ENCODE measurements around the gene TPM3. TPM values are rescaled to one million over a fixed set of nuclear protein-coding genes. Genes with fewer than 3 reads are reported as not detected.

TPM3 gene
- total RNA-seq, 2 experiments from 2014 or later = 654 to 664 TPM

DNA sequence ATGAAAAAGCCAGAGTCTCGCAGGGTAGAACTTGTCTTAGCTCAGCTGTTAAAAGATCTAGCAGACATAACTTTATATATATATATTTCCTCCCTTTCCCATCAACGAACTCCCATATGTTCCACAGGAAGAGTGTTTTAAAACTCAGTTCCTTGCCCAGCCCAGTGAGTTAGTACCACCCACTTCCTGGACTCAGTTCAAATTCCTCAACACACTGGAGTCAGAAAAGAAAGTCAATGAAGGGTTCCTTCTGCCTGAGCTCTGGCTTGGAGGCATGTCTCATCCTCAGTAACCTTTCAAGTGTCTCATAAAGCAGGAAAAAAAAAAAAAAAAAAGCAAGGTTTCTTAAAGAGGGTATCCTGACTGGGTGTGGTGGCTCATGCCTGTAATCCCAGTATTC lies 15.6 kb downstream of the TPM3 start:
- Mint-ChIP-seq H3K36me3 (peaks cover 54% of the 10 kb centered on the region), H3K4me1 (peaks cover 56% of the 10 kb centered on the region), H3K27ac (peak overlapping the region; percentile 75), H3K4me3 (peak overlapping the region; percentile 56), H3K9me3 (no peaks in the 10 kb centered on the region), H3K27me3 (no peaks in the 10 kb centered on the region)
- POLR2A ChIA-PET = interaction anchor here (1.2 to 5.6 kb wide), 2 partner anchors 10 to 18 kb away, joined by 4 to 28 read pairs; no protein-coding TSS in a partner anchor
- ATAC-seq (ENCODE audit: low read depth) = no peak
- no peak for DNase-seq

DNA sequence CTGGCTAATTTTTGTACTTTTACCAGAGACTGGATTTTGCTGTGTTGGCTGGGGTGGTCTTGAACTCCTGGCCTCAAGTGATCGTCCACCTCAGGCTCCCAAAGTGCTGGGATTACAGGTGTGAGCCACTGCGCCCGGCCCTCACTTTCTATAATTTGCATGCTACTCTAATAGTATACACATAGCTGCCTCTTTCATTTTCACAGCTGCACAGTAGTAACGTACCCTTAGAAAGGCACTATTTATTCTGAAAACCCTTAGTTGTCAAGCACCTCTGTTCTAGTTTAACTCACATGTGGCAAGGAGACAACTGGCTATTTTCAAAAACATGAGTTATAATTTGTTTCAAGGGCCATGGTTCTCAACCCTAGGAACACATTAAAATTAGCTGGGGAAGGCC lies 17.2 kb downstream of the TPM3 start:
- Mint-ChIP-seq H3K27ac (no peak overlapping the region), H3K36me3 (peaks cover 58% of the 10 kb centered on the region), H3K4me3 (no peak overlapping the region), H3K9me3 (no peaks in the 10 kb centered on the region), H3K27me3 (no peaks in the 10 kb centered on the region), H3K4me1 (peaks cover 49% of the 10 kb centered on the region)
- ATAC-seq (ENCODE audit: low read depth) = no peak
- DNase-seq = no peak
- POLR2A ChIA-PET = interaction anchor here (5.6 kb wide), 1 partner anchor 16 kb away, joined by 28 read pairs; no protein-coding TSS in a partner anchor

DNA sequence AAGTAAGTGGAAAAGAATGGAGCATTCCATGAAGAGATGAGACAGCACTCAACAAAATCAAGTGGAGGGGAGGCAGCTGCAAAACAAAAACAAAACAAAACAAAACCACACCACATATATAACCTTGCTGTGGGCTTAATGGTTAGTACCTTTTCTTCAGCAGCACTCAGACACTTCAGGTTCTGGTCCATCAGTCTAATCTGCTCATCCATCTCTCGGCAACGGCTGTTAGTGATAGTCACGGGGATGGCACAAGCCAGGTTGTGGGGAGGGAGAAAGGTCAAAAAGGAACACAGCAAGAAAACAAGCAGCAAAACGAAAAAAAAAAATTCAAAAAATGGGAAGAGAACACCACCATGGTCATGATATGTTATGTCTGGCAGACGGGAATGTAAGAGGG lies 20.0 kb downstream of the TPM3 start:
- no peak overlapping the region for H3K4me3 Mint-ChIP-seq
- POLR2A ChIA-PET = interaction anchor here (1.6 kb wide), 1 partner anchor 12 kb away, joined by 5 read pairs; no protein-coding TSS in a partner anchor
- ATAC-seq (ENCODE audit: low read depth) = no peak

GRCh38 chr1:154171223-154171583 lies 20.7 kb downstream of the TPM3 start:
- Mint-ChIP-seq H3K4me1 (peaks cover 26% of the 10 kb centered on the region), H3K36me3 (peaks cover 62% of the 10 kb centered on the region), H3K27me3 (no peaks in the 10 kb centered on the region), H3K27ac (no peak overlapping the region), H3K9me3 (no peaks in the 10 kb centered on the region), H3K4me3 (no peak overlapping the region)
- POLR2A ChIA-PET = interaction anchor here (0.9 to 1.6 kb wide), 3 partner anchors 12 to 14 kb away, joined by 3 to 5 read pairs (median 5); no protein-coding TSS in a partner anchor
- no peak for DNase-seq
- peak; percentile 14 for ATAC-seq (ENCODE audit: low read depth)

More for the DNA sequence above, 20.0 kb downstream of the TPM3 start:
- peaks cover 30% of the 10 kb centered on the region for H3K4me1 Mint-ChIP-seq
- peaks cover 60% of the 10 kb centered on the region for H3K36me3 Mint-ChIP-seq
- DNase-seq = no peak
- no peaks in the 10 kb centered on the region for H3K27me3 Mint-ChIP-seq
- peak overlapping the region; percentile 47 for H3K27ac Mint-ChIP-seq
- H3K9me3 Mint-ChIP-seq = no peaks in the 10 kb centered on the region

- H3K36me3 Mint-ChIP-seq = peaks cover 64% of the 10 kb centered on the region
- POLR2A ChIA-PET = interaction anchor here (0.9 to 1.6 kb wide), 3 partner anchors 11 to 13 kb away, joined by 3 to 5 read pairs (median 5); no protein-coding TSS in a partner anchor
- peak; percentile 50 for ATAC-seq (ENCODE audit: low read depth)
- H3K9me3 Mint-ChIP-seq = no peaks in the 10 kb centered on the region
- no peak overlapping the region for H3K27ac Mint-ChIP-seq
- DNase-seq = no peak
- H3K4me3 Mint-ChIP-seq = no peak overlapping the region
- H3K4me1 Mint-ChIP-seq = peaks cover 24% of the 10 kb centered on the region
- H3K27me3 Mint-ChIP-seq = no peaks in the 10 kb centered on the region
Observed at GRCh38 chr1:154170547-154171222, 21.2 kb downstream of the TPM3 start.

GRCh38 chr1:154167461-154167860 lies 24.4 kb downstream of the TPM3 start:
- DNase-seq (no peak), ATAC-seq (ENCODE audit: low read depth) (no peak)
- Mint-ChIP-seq H3K4me1 (peaks cover 32% of the 10 kb centered on the region), H3K4me3 (no peak overlapping the region), H3K27ac (peak overlapping the region; percentile 26), H3K27me3 (no peaks in the 10 kb centered on the region), H3K9me3 (no peaks in the 10 kb centered on the region), H3K36me3 (peaks cover 76% of the 10 kb centered on the region)
- POLR2A ChIA-PET = interaction anchor here (1.0 kb wide), 1 partner anchor 14 kb away, joined by 4 read pairs; no protein-coding TSS in a partner anchor

GRCh38 chr1:154166207-154166606 lies 25.7 kb downstream of the TPM3 start:
- Mint-ChIP-seq H3K4me3 (no peak overlapping the region), H3K4me1 (peaks cover 24% of the 10 kb centered on the region), H3K27me3 (no peaks in the 10 kb centered on the region), H3K36me3 (peaks cover 78% of the 10 kb centered on the region), H3K9me3 (no peaks in the 10 kb centered on the region), H3K27ac (no peak overlapping the region)
- POLR2A ChIA-PET = interaction anchor here (0.8 to 1.1 kb wide), 2 partner anchors 9 to 11 kb away, joined by 4 read pairs; no protein-coding TSS in a partner anchor
- ATAC-seq (ENCODE audit: low read depth) (no peak), DNase-seq (no peak)

DNA sequence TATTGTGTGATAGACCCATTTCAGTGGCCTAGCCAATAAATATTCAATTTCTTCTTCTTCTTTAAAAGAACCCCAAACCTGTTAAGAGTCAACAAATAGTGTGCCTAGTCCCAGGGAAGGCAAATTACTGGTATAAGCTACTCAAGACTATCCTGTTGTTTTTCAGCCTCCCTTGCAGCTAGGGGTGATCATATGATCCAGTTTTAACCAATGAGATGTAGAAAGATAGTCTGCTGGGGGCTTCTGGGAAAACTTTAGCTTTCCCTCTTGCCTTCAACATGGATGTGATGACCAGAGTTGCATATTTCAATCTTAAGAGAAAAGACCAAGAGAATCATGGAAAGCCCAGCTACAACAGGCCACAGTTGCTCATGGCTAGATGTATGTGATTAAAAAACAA lies 32.3 kb downstream of the TPM3 start:
- DNase-seq = no peak
- H3K9me3 Mint-ChIP-seq = peaks cover 3% of the 10 kb centered on the region
- peaks cover 69% of the 10 kb centered on the region for H3K36me3 Mint-ChIP-seq
- POLR2A ChIA-PET = interaction anchor here (1.1 to 6.0 kb wide), 5 partner anchors 9 to 169 kb away, joined by 5 to 70 read pairs (median 27); partner anchors contain the start of gene RPS27
- H3K4me3 Mint-ChIP-seq = peak overlapping the region; percentile 12
- no peaks in the 10 kb centered on the region for H3K27me3 Mint-ChIP-seq
- H3K27ac Mint-ChIP-seq = peak overlapping the region; percentile 54
- peaks cover 55% of the 10 kb centered on the region for H3K4me1 Mint-ChIP-seq
- no peak for ATAC-seq (ENCODE audit: low read depth)

GRCh38 chr1:154158307-154159125 lies 33.4 kb downstream of the TPM3 start:
- ATAC-seq (ENCODE audit: low read depth) (no peak), DNase-seq (no peak)
- POLR2A ChIA-PET = interaction anchor here (0.6 to 6.0 kb wide), 11 partner anchors 10 to 237 kb away, joined by 3 to 70 read pairs (median 5); partner anchors contain the start of genes RPS27 and UBAP2L
- peak overlapping the region; percentile 93 for H3K27ac Mint-ChIP-seq
- H3K4me1 Mint-ChIP-seq = peaks cover 55% of the 10 kb centered on the region
- H3K36me3 Mint-ChIP-seq = peaks cover 70% of the 10 kb centered on the region
- peak overlapping the region; percentile 77 for H3K4me3 Mint-ChIP-seq
- H3K9me3 Mint-ChIP-seq = peaks cover 3% of the 10 kb centered on the region
- no peaks in the 10 kb centered on the region for H3K27me3 Mint-ChIP-seq

GRCh38 chr1:154157520-154158306 lies 34.2 kb downstream of the TPM3 start:
- H3K4me3 Mint-ChIP-seq = peak overlapping the region; percentile 77
- H3K27ac Mint-ChIP-seq = peak overlapping the region; percentile 93
- DNase-seq (peak; percentile 48), ATAC-seq (ENCODE audit: low read depth) (peak; percentile 98)
- H3K4me1 Mint-ChIP-seq = peaks cover 51% of the 10 kb centered on the region
- H3K27me3 Mint-ChIP-seq = no peaks in the 10 kb centered on the region
- H3K9me3 Mint-ChIP-seq = peaks cover 3% of the 10 kb centered on the region
- POLR2A ChIA-PET = interaction anchor here (0.8 to 6.0 kb wide), 9 partner anchors 13 to 212 kb away, joined by 3 to 70 read pairs (median 5); partner anchors contain the start of genes RPS27 and UBAP2L
- peaks cover 64% of the 10 kb centered on the region for H3K36me3 Mint-ChIP-seq

- H3K9me3 Mint-ChIP-seq = peaks cover 2% of the 10 kb centered on the region
- ATAC-seq (ENCODE audit: low read depth) (no peak), DNase-seq (no peak)
- peak overlapping the region; percentile 35 for H3K4me3 Mint-ChIP-seq
- H3K27ac Mint-ChIP-seq = peak overlapping the region; percentile 96
- peaks cover 47% of the 10 kb centered on the region for H3K4me1 Mint-ChIP-seq
- peaks cover 46% of the 10 kb centered on the region for H3K36me3 Mint-ChIP-seq
- POLR2A ChIA-PET = interaction anchor here (1.1 to 6.0 kb wide), 2 partner anchors 26 to 164 kb away, joined by 4 to 70 read pairs; no protein-coding TSS in a partner anchor
- no peaks in the 10 kb centered on the region for H3K27me3 Mint-ChIP-seq
Observed at GRCh38 chr1:154155251-154155650, 36.6 kb downstream of the TPM3 start.

- ATAC-seq (ENCODE audit: low read depth) = no peak
- Mint-ChIP-seq H3K4me3 (peak within 1 kb of the TSS; percentile 35), H3K4me1 (peaks cover 44% of the 10 kb centered on the region), H3K27ac (peak within 1 kb of the TSS; percentile 96), H3K36me3 (peaks cover 42% of the 10 kb centered on the region), H3K9me3 (no peaks in the 10 kb centered on the region), H3K27me3 (no peaks in the 10 kb centered on the region)
- DNase-seq = no peak
- POLR2A ChIA-PET = interaction anchor here (1.4 to 6.0 kb wide), 2 partner anchors 27 to 165 kb away, joined by 6 to 70 read pairs; no protein-coding TSS in a partner anchor
Observed at GRCh38 chr1:154154534-154155191, 37.2 kb downstream of the TPM3 start, which contains the start of gene NUP210L. TSS of gene NUP210L (minus strand) at chr1:154155073.

All from activated naive CD8-positive, alpha-beta T cell treated with anti-CD3 and anti-CD28 coated beads, Interleukin-2, amount 10 ng/mL, durations not matched to agents 7 days and 5 days (primary cell).